ENCODE data around the gene TAS2R10.

Gene TAS2R10

DNA sequence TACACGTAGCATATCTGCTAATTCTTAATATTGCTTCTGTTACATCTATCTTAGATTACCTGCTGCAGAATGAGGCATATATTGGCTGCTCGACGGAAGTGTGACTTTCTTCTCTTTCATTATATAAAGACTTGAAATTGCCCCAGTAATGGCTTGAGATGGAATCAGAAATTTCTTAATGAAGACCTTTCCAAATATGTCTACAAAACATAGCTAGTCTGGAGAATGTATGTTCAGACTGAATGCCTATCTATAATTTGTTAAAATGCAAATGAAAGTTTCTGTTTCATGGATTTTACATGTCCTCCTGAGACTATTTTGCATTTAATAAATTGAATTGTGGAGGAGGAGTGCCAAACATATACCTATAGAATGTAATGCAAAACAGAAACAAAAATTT, at the start of gene TAS2R10:
TSS of gene TAS2R10 (minus strand) at position 101 of the 400 bp plus-strand sequence. CDS start at position 12, 89 bp downstream.
- in situ Hi-C loops (cut with MboI; ENCODE audit: low sequenced_read_pairs, unreplicated experiment): no loop called here
- TF ChIP-seq CTCF (IDR thresholded peaks at IDR 0.05; ENCODE audit: borderline replicate concordance, control extremely low read depth, extremely low read depth, insufficient read depth, missing control alignments): no peak
- DNase-seq (ENCODE audit: low spot score): no peak

- no peak for TF ChIP-seq CTCF (IDR thresholded peaks at IDR 0.05; ENCODE audit: borderline replicate concordance, control extremely low read depth, extremely low read depth, insufficient read depth, missing control alignments)
Observed at GRCh38 chr12:10873378-10873777, 47.2 kb upstream of the TAS2R10 start.

DNA sequence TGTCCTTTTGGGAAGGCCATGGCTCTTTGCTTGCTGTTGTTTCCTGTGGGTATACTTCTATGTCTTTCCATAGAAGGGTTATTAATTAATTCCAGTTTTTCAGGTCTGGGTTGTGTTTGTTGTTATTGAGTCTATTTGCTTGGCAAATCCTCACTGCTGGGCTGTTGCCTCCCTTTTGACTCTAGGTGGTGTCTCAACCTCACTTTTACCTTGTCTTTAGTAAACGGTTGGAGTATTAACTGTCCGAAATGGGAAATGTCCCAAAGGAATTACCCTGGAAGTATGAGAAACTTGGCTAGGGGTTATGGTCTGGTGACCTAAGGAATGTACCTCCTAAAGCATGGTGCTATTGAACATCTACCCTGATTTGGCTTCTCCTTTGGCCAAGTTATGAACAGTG, 41.2 kb upstream of the TAS2R10 start:
- no peak for TF ChIP-seq CTCF (IDR thresholded peaks at IDR 0.05; ENCODE audit: borderline replicate concordance, control extremely low read depth, extremely low read depth, insufficient read depth, missing control alignments)
- DNase-seq (ENCODE audit: low spot score): no peak
- in situ Hi-C loops (cut with MboI; ENCODE audit: low sequenced_read_pairs, unreplicated experiment): no loop called here

More at GRCh38 chr12:10873378-10873777, 47.2 kb upstream of the TAS2R10 start:
- in situ Hi-C loops (cut with MboI; ENCODE audit: low sequenced_read_pairs, unreplicated experiment): no loop called here
- no peak for DNase-seq (ENCODE audit: low spot score)

- in situ Hi-C loops (cut with MboI; ENCODE audit: low sequenced_read_pairs, unreplicated experiment): no loop called here
- no peak for DNase-seq (ENCODE audit: low spot score)
- TF ChIP-seq CTCF (IDR thresholded peaks at IDR 0.05; ENCODE audit: borderline replicate concordance, control extremely low read depth, extremely low read depth, insufficient read depth, missing control alignments): no peak
Observed at GRCh38 chr12:10863512-10864218, 37.5 kb upstream of the TAS2R10 start.

DNA sequence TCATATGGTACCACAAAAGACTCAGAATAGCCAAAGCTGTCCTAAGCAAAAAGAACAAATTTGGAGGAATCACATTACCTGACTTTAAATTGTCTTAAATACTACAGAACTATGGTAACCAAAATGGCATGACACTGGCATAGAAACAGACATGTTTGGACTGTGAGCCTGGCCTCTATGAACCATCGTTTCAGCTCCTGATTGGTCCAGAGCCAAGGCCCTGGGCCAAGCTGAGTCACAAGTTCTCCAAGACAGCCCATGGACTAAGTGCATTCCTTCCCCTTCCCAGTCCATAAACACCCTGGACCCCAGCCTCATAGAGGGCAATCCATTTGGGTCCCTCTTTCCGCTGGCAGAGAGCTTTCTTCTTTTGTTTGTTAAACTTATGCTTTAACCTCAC, 35.2 kb upstream of the TAS2R10 start:
- no peak for DNase-seq (ENCODE audit: low spot score)
- no peak for TF ChIP-seq CTCF (IDR thresholded peaks at IDR 0.05; ENCODE audit: borderline replicate concordance, control extremely low read depth, extremely low read depth, insufficient read depth, missing control alignments)
- in situ Hi-C loops (cut with MboI; ENCODE audit: low sequenced_read_pairs, unreplicated experiment): no loop called here

GRCh38 chr12:10855807-10856206, 29.6 kb upstream of the TAS2R10 start:
- no peak for DNase-seq (ENCODE audit: low spot score)
- in situ Hi-C loops (cut with MboI; ENCODE audit: low sequenced_read_pairs, unreplicated experiment): no loop called here
- no peak for TF ChIP-seq CTCF (IDR thresholded peaks at IDR 0.05; ENCODE audit: borderline replicate concordance, control extremely low read depth, extremely low read depth, insufficient read depth, missing control alignments)
